HG03354 (cell line): Measurements from ENCODE around the gene DNTTIP2.
"Not testable (repeated sequence)": the region's sequence is repeated elsewhere in the genome, so short reads cannot be mapped to it uniquely, and the experiment has no call there.

Source experiments
- ATAC-seq: cut with Tn5 transposase; IDR thresholded peaks from one replicate; pipeline ENCODE4 v1.9.1; 2021; ENCODE audit warnings: mild to moderate bottlenecking; ENCODE audit not compliant: unreplicated experiment, poor library complexity, severe bottlenecking

The DNTTIP2 gene

GRCh38 chr1:93877529-93877928 is 1.5 kb downstream of the DNTTIP2 start:
- no peak for ATAC-seq

- ATAC-seq = no peak
Observed at GRCh38 chr1:93876244-93876643, 2.8 kb downstream of the DNTTIP2 start.

GRCh38 chr1:93874025-93874651 is 4.9 kb downstream of the DNTTIP2 start:
- no peak for ATAC-seq

- no peak for ATAC-seq
Observed at GRCh38 chr1:93871366-93871765, 7.6 kb downstream of the DNTTIP2 start.

GRCh38 chr1:93869653-93870052 is 9.4 kb downstream of the DNTTIP2 start:
- ATAC-seq = no peak

GRCh38 chr1:93868492-93868891 is 10.5 kb downstream of the DNTTIP2 start:
- ATAC-seq = not testable (repeated sequence)

GRCh38 chr1:93865253-93865652 is 13.8 kb downstream of the DNTTIP2 start:
- ATAC-seq = no peak

GRCh38 chr1:93864175-93864574 is 14.8 kb downstream of the DNTTIP2 start:
- no peak for ATAC-seq

- ATAC-seq = not testable (repeated sequence)
Observed at GRCh38 chr1:93857653-93858052, 21.4 kb downstream of the DNTTIP2 start.

- ATAC-seq = not testable (repeated sequence)
Observed at GRCh38 chr1:93855983-93856382, 23.0 kb downstream of the DNTTIP2 start.

GRCh38 chr1:93853940-93854339 is 25.1 kb downstream of the DNTTIP2 start:
- no peak for ATAC-seq

- no peak for ATAC-seq
Observed at GRCh38 chr1:93851878-93852277, 27.1 kb downstream of the DNTTIP2 start.

- no peak for ATAC-seq
Observed at GRCh38 chr1:93851327-93851712, 27.7 kb downstream of the DNTTIP2 start.

GRCh38 chr1:93850687-93851326 is 28.2 kb downstream of the DNTTIP2 start:
- not testable (repeated sequence) for ATAC-seq

GRCh38 chr1:93848350-93848883 is 30.6 kb downstream of the DNTTIP2 start:
- ATAC-seq = no peak

- peak; percentile 20 for ATAC-seq
Observed at GRCh38 chr1:93847811-93848288, 31.2 kb downstream of the DNTTIP2 start.

GRCh38 chr1:93846992-93847810 is 31.8 kb downstream of the DNTTIP2 start:
- peak; percentile 76 for ATAC-seq

GRCh38 chr1:93846206-93846991 is 32.6 kb downstream of the DNTTIP2 start:
- ATAC-seq = peak; percentile 60

- peak; percentile 8 for ATAC-seq
Observed at GRCh38 chr1:93845538-93846205, 33.3 kb downstream of the DNTTIP2 start.
